Esophagus muscularis mucosa (tissue), 3 donors: ENCODE results near the gene IRF4.

ENCODE experiments used
- CTCF ChIP-seq, 3 experiments: fragments of 200-600 bp in 2 of 3; fragments of 450-650 bp in 1 of 3; sonication (generic) in 2 of 3; IDR thresholded peaks; one replicate each; pipeline ENCODE4 v1.5.1; 2017 to 2019; ENCODE audit warnings: antibody characterized with exemption in 3 of 3, mild to moderate bottlenecking in 2 of 3, moderate library complexity in 1 of 3
- POLR2AphosphoS5 ChIP-seq, 2 donors: sonication (generic); formaldehyde crosslinking; IDR thresholded peaks; one replicate each; pipeline ENCODE4 v1.6.1; 2017; ENCODE audit warnings: antibody characterized with exemption in 2 of 2

- TF ChIP-seq CTCF (IDR thresholded peaks at IDR 0.05) = no peak
- TF ChIP-seq POLR2AphosphoS5 (IDR thresholded peaks at IDR 0.05) = no peak
These were observed 33.1 kb upstream of the IRF4 start for GRCh38 chr6:358432-358831.
